CD14-positive monocyte (primary cell): ENCODE results near the gene CELF4. TPM values are rescaled to one million over a fixed set of nuclear protein-coding genes. Genes with fewer than 3 reads are reported as not detected.

Source experiments
- DNase-seq, 3 donors: peaks; one replicate each; pipeline ENCODE4 v3.0.0-alpha.2; 2011 to 2022
- H2AFZ ChIP-seq: 2 replicates; pipeline ENCODE4 v1.6.0; 2012; ENCODE audit warnings: mild to moderate bottlenecking, low read depth, low read length, inconsistent platforms; ENCODE audit not compliant: insufficient read depth, poor library complexity, severe bottlenecking
- H3K27ac ChIP-seq, 2 donors: 1 replicate in 1 of 2; 2 replicates in 1 of 2; pipeline ENCODE4 v1.5.1; 2012 to 2013; ENCODE audit warnings: low read length in 2 of 2, control low read depth in 1 of 2, inconsistent platforms in 1 of 2, low read depth in 1 of 2, mild to moderate bottlenecking in 1 of 2
- H3K27me3 ChIP-seq, 2 donors: one replicate each; pipeline versions ENCODE4 v1.6.0 to v1.6.1; 2011 to 2013; ENCODE audit warnings: low read length in 2 of 2; ENCODE audit not compliant: control insufficient read depth in 2 of 2, insufficient read depth in 2 of 2
- H3K36me3 ChIP-seq, 2 donors: replicated peaks in 1 of 2; 1 replicate in 1 of 2; 2 replicates in 1 of 2; pipeline versions ENCODE4 v1.5.1 to v1.6.1; 2012 to 2013; ENCODE audit warnings: low read length in 2 of 2, control low read depth in 1 of 2, inconsistent platforms in 1 of 2, mild to moderate bottlenecking in 1 of 2; ENCODE audit not compliant: insufficient read depth in 2 of 2, control insufficient read depth in 1 of 2
- H3K4me1 ChIP-seq, 2 donors: 1 replicate in 1 of 2; 2 replicates in 1 of 2; pipeline versions ENCODE4 v1.5.1 to v1.6.1; 2012 to 2013; ENCODE audit warnings: low read length in 2 of 2, control low read depth in 1 of 2, inconsistent platforms in 1 of 2, mild to moderate bottlenecking in 1 of 2, moderate library complexity in 1 of 2; ENCODE audit not compliant: insufficient read depth in 2 of 2, control insufficient read depth in 1 of 2
- H3K4me2 ChIP-seq: replicated peaks from 2 replicates; pipeline ENCODE3; 2012; ENCODE audit warnings: low read length, moderate library complexity, mild to moderate bottlenecking; ENCODE audit not compliant: poor library complexity, severe bottlenecking; ENCODE audit errors: extremely low read depth
- H3K4me3 ChIP-seq, 3 experiments: fragments of 200-600 bp in 1 of 3; sonication (generic) in 1 of 3; replicated peaks in 1 of 3; 1 replicate in 2 of 3; 2 replicates in 1 of 3; pipeline ENCODE4 v1.5.1; 2011 to 2013; ENCODE audit warnings: low read length in 3 of 3, mild to moderate bottlenecking in 3 of 3, control low read depth in 2 of 3, low read depth in 2 of 3, inconsistent platforms in 1 of 3, moderate library complexity in 1 of 3
- H3K79me2 ChIP-seq: 2 replicates; pipeline ENCODE4 v1.6.0; 2012; ENCODE audit warnings: mild to moderate bottlenecking, control low read depth, inconsistent platforms, low read length, moderate library complexity; ENCODE audit not compliant: insufficient read depth
- H3K9ac ChIP-seq: 2 replicates; pipeline ENCODE4 v1.6.0; 2017; ENCODE audit warnings: low read length, mild to moderate bottlenecking; ENCODE audit not compliant: insufficient read depth, poor library complexity, severe bottlenecking
- H3K9me3 ChIP-seq, 2 donors: replicated peaks in 1 of 2; 1 replicate in 1 of 2; 2 replicates in 1 of 2; pipeline versions ENCODE4 v1.5.1 to v1.6.1; 2012 to 2013; ENCODE audit warnings: low read length in 2 of 2, control low read depth in 1 of 2; ENCODE audit not compliant: control insufficient read depth in 1 of 2, insufficient read depth in 1 of 2
- H4K20me1 ChIP-seq: 2 replicates; pipeline ENCODE4 v1.6.0; 2012; ENCODE audit warnings: mild to moderate bottlenecking, low read length, control low read depth, moderate library complexity; ENCODE audit not compliant: insufficient read depth
- H3K27ac Mint-ChIP-seq, 7 donors: one replicate each; pipeline ENCODE4 v1.8.0; 2020; ENCODE audit warnings: mild to moderate bottlenecking in 7 of 7, mixed read lengths in 7 of 7, moderate library complexity in 6 of 7, inconsistent platforms in 2 of 7
- H3K27me3 Mint-ChIP-seq, 3 donors: one replicate each; pipeline ENCODE4 v1.8.0; 2021 to 2022; ENCODE audit warnings: low read depth in 3 of 3, mild to moderate bottlenecking in 3 of 3, mixed read lengths in 3 of 3, moderate library complexity in 3 of 3, inconsistent platforms in 1 of 3
- H3K36me3 Mint-ChIP-seq, 2 donors: one replicate each; pipeline ENCODE4 v1.8.0; 2020; ENCODE audit warnings: mixed read lengths in 2 of 2, inconsistent platforms in 1 of 2, mild to moderate bottlenecking in 1 of 2
- H3K4me1 Mint-ChIP-seq: one replicate; pipeline ENCODE4 v1.8.0; 2020; ENCODE audit warnings: mild to moderate bottlenecking, mixed read lengths
- H3K4me3 Mint-ChIP-seq, 2 donors: one replicate each; pipeline ENCODE4 v1.8.0; 2020; ENCODE audit warnings: mild to moderate bottlenecking in 2 of 2, mixed read lengths in 2 of 2, moderate library complexity in 1 of 2
- H3K9me3 Mint-ChIP-seq, 7 donors: one replicate each; pipeline ENCODE4 v1.8.0; 2020 to 2022; ENCODE audit warnings: mixed read lengths in 7 of 7, mild to moderate bottlenecking in 6 of 7, moderate library complexity in 6 of 7, inconsistent platforms in 2 of 7
- CTCF ChIP-seq: fragments of 200-600 bp; IDR thresholded peaks from one replicate; pipeline ENCODE4 v1.8.0; 2022; ENCODE audit warnings: antibody characterized with exemption, mild to moderate bottlenecking
- WGBS: methylation state at CpG from one replicate; pipeline ENCODE4 v1.1.5; 2013; ENCODE audit warnings: missing lambda C conversion rate; ENCODE audit not compliant: insufficient coverage; 5-methylcytosine and 5-hydroxymethylcytosine counted together
- intact Hi-C, 2 donors: fragments of 100-400 bp; cut with micrococcal nuclease; formaldehyde crosslinking; loops; one replicate each; pipeline versions ENCODE4 v1.15.0 to v1.15.1; 2023
- polyA plus RNA-seq, 3 donors: library from polyadenylated mRNA; depleted of rRNA in 1 of 3; unstranded in 2 of 3; stranded (reverse) in 1 of 3; fragments of 300-500 nt in 2 of 3; fragments of >200 nt in 1 of 3; fragmentation: Illumina TruSeq in 2 of 3; gene quantifications; 1 replicate in 2 of 3; 2 replicates in 1 of 3; pipeline ENCODE4 v1.2.3, GENCODE V29; 2012 to 2021

Gene CELF4
- polyA plus RNA-seq, 3 donors = not detected

GRCh38 chr18:37524139-37524497 is 41.5 kb downstream of the CELF4 start:
- no peak overlapping the region for H2AFZ ChIP-seq
- H3K27ac ChIP-seq = no peak overlapping the region
- peak overlapping the region in 1 of 2 donors; percentile 76 for H3K4me3 Mint-ChIP-seq
- no peaks in the 10 kb centered on the region for H3K36me3 ChIP-seq
- no peak overlapping the region for H3K9ac ChIP-seq
- no peaks in the 10 kb centered on the region for H3K79me2 ChIP-seq
- peaks cover 0 to 15% of the 10 kb centered on the region in 2 donors for H3K9me3 ChIP-seq
- H3K9me3 Mint-ChIP-seq = peaks cover 0 to 6% (median 0%) of the 10 kb centered on the region in 7 donors
- TF ChIP-seq CTCF = no peak
- intact Hi-C loops = no loop called here
- H3K4me1 Mint-ChIP-seq = no peaks in the 10 kb centered on the region
- WGBS = 25% methylated on average over 6 of the region's 10 CpGs
- H3K27me3 ChIP-seq = peaks cover 25 to 32% of the 10 kb centered on the region in 2 donors
- H3K27ac Mint-ChIP-seq = no peak overlapping the region
- no peak overlapping the region for H3K4me3 ChIP-seq
- H3K36me3 Mint-ChIP-seq = no peaks in the 10 kb centered on the region
- H4K20me1 ChIP-seq = no peaks in the 10 kb centered on the region
- H3K4me1 ChIP-seq = no peaks in the 10 kb centered on the region
- DNase-seq = no peak
- no peak overlapping the region for H3K4me2 ChIP-seq
- peaks cover 33 to 50% (median 42%) of the 10 kb centered on the region in 3 donors for H3K27me3 Mint-ChIP-seq

GRCh38 chr18:37521510-37522465 is 43.8 kb downstream of the CELF4 start:
- 65% methylated on average over 10 of the region's 19 CpGs for WGBS
- Mint-ChIP-seq H3K9me3 (peaks cover 0 to 6% (median 0%) of the 10 kb centered on the region in 7 donors), H3K27ac (peak overlapping the region in 1 of 7 donors; percentile 33), H3K4me3 (no peak overlapping the region), H3K36me3 (no peaks in the 10 kb centered on the region), H3K4me1 (no peaks in the 10 kb centered on the region), H3K27me3 (peaks cover 33 to 42% (median 41%) of the 10 kb centered on the region in 3 donors)
- H3K27ac ChIP-seq = no peak overlapping the region
- DNase-seq = no peak
- TF ChIP-seq CTCF = no peak
- no peak overlapping the region for H3K9ac ChIP-seq
- no peaks in the 10 kb centered on the region for H3K36me3 ChIP-seq
- H3K27me3 ChIP-seq = peaks cover 25 to 32% of the 10 kb centered on the region in 2 donors
- no peak overlapping the region for H3K4me2 ChIP-seq
- peaks cover 0 to 15% of the 10 kb centered on the region in 2 donors for H3K9me3 ChIP-seq
- H2AFZ ChIP-seq = no peak overlapping the region
- intact Hi-C loops = no loop called here
- H3K79me2 ChIP-seq = no peaks in the 10 kb centered on the region
- H3K4me3 ChIP-seq = no peak overlapping the region
- no peaks in the 10 kb centered on the region for H3K4me1 ChIP-seq
- H4K20me1 ChIP-seq = no peaks in the 10 kb centered on the region
